Endothelial cell of umbilical vein (primary cell): ENCODE data around the gene CERS6. TPM values are rescaled to one million over a fixed set of nuclear protein-coding genes. Genes with fewer than 3 reads are reported as not detected.

Experiments used
- BruUV-seq: library from RNA; stranded (reverse); fragments of 400-500 nt; replicated peaks from 2 replicates; lab custom pipeline; 2021; lab: Mats Ljungman, UMichigan
- CTCF ChIA-PET: fragments of 300-600, 350-600 bp; sonication (Branson Sonifier 250); formaldehyde crosslinking; loops from one replicate; lab custom pipeline; 2021; ENCODE audit warnings: antibody characterized with exemption, inconsistent platforms; lab: Charles Lee
- POLR2A ChIA-PET: fragments of 300-600, 350-600 bp; sonication (Branson Sonifier 250); formaldehyde crosslinking; loops from one replicate; lab custom pipeline; 2021; ENCODE audit warnings: antibody characterized with exemption, inconsistent platforms; lab: Charles Lee
- DNase-seq: peaks from one replicate; pipeline ENCODE4 v3.0.0-alpha.2; 2011; ENCODE audit warnings: low read depth, low spot score
- FAIRE-seq: peaks from 2 replicates; lab custom pipeline; 2011; peaks lifted over from hg19 to GRCh38; lab: Jason Lieb, UNC
- H2AFZ ChIP-seq: 2 replicates; pipeline ENCODE4 v1.6.0; 2012; ENCODE audit warnings: low read depth, low read length, control low read depth, inconsistent platforms
- H3K27ac ChIP-seq: 2 replicates; pipeline ENCODE4 v1.5.1; 2011; ENCODE audit warnings: low read depth, mild to moderate bottlenecking, control low read depth, low read length, moderate library complexity; ENCODE audit not compliant: insufficient read depth
- H3K27me3 ChIP-seq, 2 experiments: 2 replicates each; pipeline versions ENCODE4 v1.6.0 to v1.6.1; 2011; ENCODE audit warnings: low read length in 2 of 2, mixed read lengths in 1 of 2; ENCODE audit not compliant: control insufficient read depth in 2 of 2, insufficient read depth in 2 of 2
- H3K36me3 ChIP-seq, 2 experiments: 2 replicates in 1 of 2; 3 replicates in 1 of 2; pipeline ENCODE4 v1.5.1; 2011; ENCODE audit warnings: low read length in 2 of 2, mild to moderate bottlenecking in 1 of 2, moderate library complexity in 1 of 2; ENCODE audit not compliant: control insufficient read depth in 2 of 2, insufficient read depth in 2 of 2; ENCODE audit errors: extremely low read depth in 1 of 2
- H3K4me1 ChIP-seq: 3 replicates; pipeline ENCODE4 v1.5.1; 2011; ENCODE audit warnings: mild to moderate bottlenecking, low read length; ENCODE audit not compliant: control insufficient read depth, insufficient read depth; ENCODE audit errors: extremely low read depth
- H3K4me2 ChIP-seq: 2 replicates; pipeline ENCODE4 v1.6.1; 2011; ENCODE audit warnings: low read length, control low read depth, mixed read lengths; ENCODE audit not compliant: insufficient read depth
- H3K4me3 ChIP-seq, 3 experiments: fragments of 200-600 bp in 1 of 3; sonication (generic), shearing (Covaris generic) in 1 of 3; replicated peaks in 1 of 3; 2 replicates each; pipeline ENCODE4 v1.5.1; 2011 to 2016; ENCODE audit warnings: control low read depth in 3 of 3, low read length in 3 of 3, mild to moderate bottlenecking in 2 of 3, inconsistent platforms in 1 of 3, low read depth in 1 of 3, moderate library complexity in 1 of 3; ENCODE audit not compliant: insufficient read depth in 1 of 3
- H3K79me2 ChIP-seq: 2 replicates; pipeline ENCODE4 v1.6.0; 2012; ENCODE audit warnings: low read length, inconsistent platforms; ENCODE audit not compliant: control insufficient read depth, insufficient read depth
- H3K9ac ChIP-seq: replicated peaks from 2 replicates; pipeline ENCODE3; 2011; ENCODE audit warnings: low read length, control low read depth; ENCODE audit not compliant: insufficient read depth; ENCODE audit errors: extremely low read depth
- H3K9me1 ChIP-seq: replicated peaks from 3 replicates; pipeline ENCODE4 v1.6.0; 2011; ENCODE audit warnings: mild to moderate bottlenecking, low read length; ENCODE audit not compliant: control insufficient read depth, insufficient read depth; ENCODE audit errors: extremely low read depth
- H3K9me3 ChIP-seq: replicated peaks from 2 replicates; pipeline ENCODE4 v1.5.1; 2012; ENCODE audit warnings: low read length, inconsistent platforms; ENCODE audit not compliant: control insufficient read depth, insufficient read depth
- H4K20me1 ChIP-seq: replicated peaks from 2 replicates; pipeline ENCODE3; 2011; ENCODE audit warnings: mild to moderate bottlenecking, low read length; ENCODE audit not compliant: control insufficient read depth, insufficient read depth; ENCODE audit errors: extremely low read depth
- CTCF ChIP-seq, 2 donors: IDR thresholded peaks; 1 replicate in 1 of 2; 2 replicates in 1 of 2; pipeline ENCODE4 v1.5.1; 2011; ENCODE audit warnings: low read length in 2 of 2, mild to moderate bottlenecking in 2 of 2, moderate library complexity in 2 of 2, control low read depth in 1 of 2, inconsistent platforms in 1 of 2, low read depth in 1 of 2; ENCODE audit not compliant: insufficient read depth in 1 of 2; ENCODE audit errors: extremely low read depth in 1 of 2
- EZH2 ChIP-seq: IDR thresholded peaks from 2 replicates; pipeline ENCODE4 v1.6.1; 2012; ENCODE audit warnings: borderline replicate concordance, low read depth, mild to moderate bottlenecking, moderate library complexity, low read length, inconsistent platforms; ENCODE audit not compliant: severe bottlenecking
- FOS ChIP-seq: IDR thresholded peaks from 2 replicates; pipeline ENCODE4 v1.6.1; 2011; ENCODE audit warnings: mild to moderate bottlenecking, low read length, moderate library complexity, borderline replicate concordance; ENCODE audit not compliant: insufficient read depth
- GATA2 ChIP-seq: IDR thresholded peaks from 2 replicates; pipeline ENCODE4 v1.7.0; 2011; ENCODE audit warnings: low read depth, mild to moderate bottlenecking, moderate library complexity, mixed read lengths, low read length; ENCODE audit not compliant: insufficient read length, insufficient read depth
- JUN ChIP-seq: IDR thresholded peaks from 2 replicates; pipeline ENCODE4 v1.6.1; 2011; ENCODE audit warnings: borderline replicate concordance, low read depth; ENCODE audit not compliant: insufficient read length, insufficient read depth
- MAX ChIP-seq: IDR thresholded peaks from 2 replicates; pipeline ENCODE4 v1.6.1; 2011; ENCODE audit not compliant: insufficient read depth, insufficient read length
- MYC ChIP-seq: IDR thresholded peaks from one replicate; pipeline ENCODE4 v1.6.1; 2011; ENCODE audit warnings: mild to moderate bottlenecking, low read depth, low read length
- POLR2A ChIP-seq: IDR thresholded peaks from 2 replicates; pipeline ENCODE4 v1.6.1; 2012; ENCODE audit warnings: low read depth, mild to moderate bottlenecking, control low read depth, low read length
- POLR2AphosphoS5 ChIP-seq: IDR thresholded peaks from 2 replicates; pipeline ENCODE4 v1.6.1; 2012; ENCODE audit warnings: low read depth, mild to moderate bottlenecking, control low read depth, low read length, moderate library complexity; ENCODE audit not compliant: insufficient read depth
- dilution Hi-C: fragments of 300-500 bp; cut with MboI; formaldehyde crosslinking; loops from one replicate; pipeline ENCODE4 v1.15.0; 2019; ENCODE audit warnings: low sequenced_read_pairs; ENCODE audit not compliant: extremely low pct_ligation_motif_present
- intact Hi-C: fragments of 100-400 bp; cut with micrococcal nuclease; formaldehyde crosslinking; loops from one replicate; pipeline ENCODE4 v1.10.0; 2022
- polyA plus RNA-seq, 4 experiments: library from polyadenylated mRNA; depleted of rRNA in 3 of 4; stranded (reverse) in 3 of 4; unstranded in 1 of 4; fragments of >200 nt; gene quantifications; 2 replicates each; pipeline versions ENCODE4 v1.2.1 to v1.2.3, GENCODE V29; 2011 to 2012; ENCODE audit warnings: missing spikeins in 1 of 4
- total RNA-seq: library from RNA; stranded (reverse); gene quantifications from 2 replicates; pipeline ENCODE4 v1.2.3, GENCODE V29; 2021

Gene CERS6
- total and polyA plus RNA-seq, 2 donors (not counting 3 experiments of a cell fraction or from before 2014, with no cell fraction given): 2.7 to 11.7 TPM

GRCh38 chr2:168710754-168711467, 254.8 kb downstream of the CERS6 start:
- ChIA-PET POLR2A (no interaction called here), CTCF (interaction anchor here (1.2 to 1.5 kb wide), 5 partner anchors 48 to 367 kb away, joined by 3 to 4 read pairs (median 3); no protein-coding TSS in a partner anchor)
- H3K4me2 ChIP-seq: no peak overlapping the region
- H3K9me1 ChIP-seq: no peaks in the 10 kb centered on the region
- FAIRE-seq: no peak
- no peaks in the 10 kb centered on the region for H3K9me3 ChIP-seq
- intact Hi-C loops (no loop called here), dilution Hi-C loops (no loop called here)
- no peak for DNase-seq
- no peak overlapping the region for H3K4me3 ChIP-seq
- no peak overlapping the region for H3K9ac ChIP-seq
- H3K4me1 ChIP-seq: no peaks in the 10 kb centered on the region
- TF ChIP-seq JUN (no peak), MAX (no peak), MYC (no peak), GATA2 (no peak), EZH2 (no peak), CTCF (IDR thresholded peaks at IDR 0.05; ENCODE audit: extremely low read depth in 1 of 2, insufficient read depth in 1 of 2, low read depth in 1 of 2, low read length in 2 of 2) (no peak), POLR2AphosphoS5 (no peak), POLR2A (no peak), FOS (no peak)
- no peaks in the 10 kb centered on the region for H3K79me2 ChIP-seq
- H3K27me3 ChIP-seq: no peaks in the 10 kb centered on the region
- no peaks in the 10 kb centered on the region for H3K36me3 ChIP-seq
- no peaks in the 10 kb centered on the region for H4K20me1 ChIP-seq
- BruUV-seq: no TSS peak
- H3K27ac ChIP-seq: no peak overlapping the region
- no peak overlapping the region for H2AFZ ChIP-seq
